GM23338 (cell line): ENCODE data around the gene MCM7. TPM values are rescaled to one million over a fixed set of nuclear protein-coding genes. Genes with fewer than 3 reads are reported as not detected.

Experiments
- ZNF114 ChIP-seq: fragments of 250-450 bp; sonication (Bioruptor Pico); IDR thresholded peaks from 2 replicates; pipeline ENCODE4 v1.5.0; 2020; ENCODE audit warnings: mild to moderate bottlenecking, moderate library complexity
- ZNF331 ChIP-seq: fragments of 250-450 bp; sonication (Bioruptor Pico); IDR thresholded peaks from 2 replicates; pipeline ENCODE4 v1.5.0; 2020; ENCODE audit warnings: low read depth, mild to moderate bottlenecking, moderate library complexity
- polyA plus RNA-seq: library from polyadenylated mRNA; unstranded; fragments of >200 nt; fragmentation: Nextera tagmentation; extraction: Ambion mirVana; gene quantifications from 2 replicates; pipeline ENCODE4 v1.2.1, GENCODE V29; 2016
- total RNA-seq: library from RNA; depleted of rRNA; stranded (reverse); fragments of >200 nt; shearing (Covaris generic); gene quantifications from 2 replicates; pipeline ENCODE4 v1.2.3, GENCODE V29; 2014
- TF ChIP-seq, protein P1 (sequence below): fragments of 250-450 bp; sonication (Bioruptor Pico); IDR thresholded peaks from 2 replicates; pipeline ENCODE4 v1.5.0; 2020; ENCODE audit warnings: mild to moderate bottlenecking, moderate library complexity
- TF ChIP-seq, protein P2 (sequence below), 2 experiments: fragments of 200-600 bp in 1 of 2; sonication (generic) in 1 of 2; conservative IDR thresholded peaks; 2 replicates each; pipeline versions ENCODE4 v1.5.1 to v1.6.1; 2016 to 2017; ENCODE audit warnings: antibody characterized with exemption in 2 of 2, low read depth in 2 of 2, mild to moderate bottlenecking in 2 of 2, moderate library complexity in 1 of 2
- TF ChIP-seq, protein P3 (sequence below): IDR thresholded peaks from one replicate; pipeline ENCODE4 v1.6.1; 2018; ENCODE audit warnings: antibody characterized with exemption; ENCODE audit not compliant: unreplicated experiment

MCM7 gene
- total and polyA plus RNA-seq, 2 experiments from 2014 or later = 140 to 285 TPM

DNA sequence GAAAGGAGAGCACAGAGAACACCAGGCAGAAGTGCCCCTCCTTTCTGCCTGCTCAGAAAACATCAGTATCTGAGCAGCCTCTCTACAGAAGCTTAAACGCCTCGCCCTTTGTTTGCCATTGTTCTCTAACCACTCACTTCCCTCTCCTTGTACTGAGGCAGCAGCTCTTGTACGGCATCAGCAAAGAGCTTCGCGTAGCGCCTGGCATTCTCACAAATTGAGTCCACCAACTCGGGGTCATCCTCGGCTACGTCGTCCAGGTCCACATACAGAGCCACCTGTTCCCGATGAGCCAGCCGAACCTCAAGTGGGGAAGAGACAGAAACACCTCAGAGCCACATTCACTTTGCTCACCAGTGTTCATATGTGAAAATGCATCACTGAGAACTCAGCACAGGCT, 1.7 kb downstream of the MCM7 start (continued):
- TF ChIP-seq, protein P1, sequence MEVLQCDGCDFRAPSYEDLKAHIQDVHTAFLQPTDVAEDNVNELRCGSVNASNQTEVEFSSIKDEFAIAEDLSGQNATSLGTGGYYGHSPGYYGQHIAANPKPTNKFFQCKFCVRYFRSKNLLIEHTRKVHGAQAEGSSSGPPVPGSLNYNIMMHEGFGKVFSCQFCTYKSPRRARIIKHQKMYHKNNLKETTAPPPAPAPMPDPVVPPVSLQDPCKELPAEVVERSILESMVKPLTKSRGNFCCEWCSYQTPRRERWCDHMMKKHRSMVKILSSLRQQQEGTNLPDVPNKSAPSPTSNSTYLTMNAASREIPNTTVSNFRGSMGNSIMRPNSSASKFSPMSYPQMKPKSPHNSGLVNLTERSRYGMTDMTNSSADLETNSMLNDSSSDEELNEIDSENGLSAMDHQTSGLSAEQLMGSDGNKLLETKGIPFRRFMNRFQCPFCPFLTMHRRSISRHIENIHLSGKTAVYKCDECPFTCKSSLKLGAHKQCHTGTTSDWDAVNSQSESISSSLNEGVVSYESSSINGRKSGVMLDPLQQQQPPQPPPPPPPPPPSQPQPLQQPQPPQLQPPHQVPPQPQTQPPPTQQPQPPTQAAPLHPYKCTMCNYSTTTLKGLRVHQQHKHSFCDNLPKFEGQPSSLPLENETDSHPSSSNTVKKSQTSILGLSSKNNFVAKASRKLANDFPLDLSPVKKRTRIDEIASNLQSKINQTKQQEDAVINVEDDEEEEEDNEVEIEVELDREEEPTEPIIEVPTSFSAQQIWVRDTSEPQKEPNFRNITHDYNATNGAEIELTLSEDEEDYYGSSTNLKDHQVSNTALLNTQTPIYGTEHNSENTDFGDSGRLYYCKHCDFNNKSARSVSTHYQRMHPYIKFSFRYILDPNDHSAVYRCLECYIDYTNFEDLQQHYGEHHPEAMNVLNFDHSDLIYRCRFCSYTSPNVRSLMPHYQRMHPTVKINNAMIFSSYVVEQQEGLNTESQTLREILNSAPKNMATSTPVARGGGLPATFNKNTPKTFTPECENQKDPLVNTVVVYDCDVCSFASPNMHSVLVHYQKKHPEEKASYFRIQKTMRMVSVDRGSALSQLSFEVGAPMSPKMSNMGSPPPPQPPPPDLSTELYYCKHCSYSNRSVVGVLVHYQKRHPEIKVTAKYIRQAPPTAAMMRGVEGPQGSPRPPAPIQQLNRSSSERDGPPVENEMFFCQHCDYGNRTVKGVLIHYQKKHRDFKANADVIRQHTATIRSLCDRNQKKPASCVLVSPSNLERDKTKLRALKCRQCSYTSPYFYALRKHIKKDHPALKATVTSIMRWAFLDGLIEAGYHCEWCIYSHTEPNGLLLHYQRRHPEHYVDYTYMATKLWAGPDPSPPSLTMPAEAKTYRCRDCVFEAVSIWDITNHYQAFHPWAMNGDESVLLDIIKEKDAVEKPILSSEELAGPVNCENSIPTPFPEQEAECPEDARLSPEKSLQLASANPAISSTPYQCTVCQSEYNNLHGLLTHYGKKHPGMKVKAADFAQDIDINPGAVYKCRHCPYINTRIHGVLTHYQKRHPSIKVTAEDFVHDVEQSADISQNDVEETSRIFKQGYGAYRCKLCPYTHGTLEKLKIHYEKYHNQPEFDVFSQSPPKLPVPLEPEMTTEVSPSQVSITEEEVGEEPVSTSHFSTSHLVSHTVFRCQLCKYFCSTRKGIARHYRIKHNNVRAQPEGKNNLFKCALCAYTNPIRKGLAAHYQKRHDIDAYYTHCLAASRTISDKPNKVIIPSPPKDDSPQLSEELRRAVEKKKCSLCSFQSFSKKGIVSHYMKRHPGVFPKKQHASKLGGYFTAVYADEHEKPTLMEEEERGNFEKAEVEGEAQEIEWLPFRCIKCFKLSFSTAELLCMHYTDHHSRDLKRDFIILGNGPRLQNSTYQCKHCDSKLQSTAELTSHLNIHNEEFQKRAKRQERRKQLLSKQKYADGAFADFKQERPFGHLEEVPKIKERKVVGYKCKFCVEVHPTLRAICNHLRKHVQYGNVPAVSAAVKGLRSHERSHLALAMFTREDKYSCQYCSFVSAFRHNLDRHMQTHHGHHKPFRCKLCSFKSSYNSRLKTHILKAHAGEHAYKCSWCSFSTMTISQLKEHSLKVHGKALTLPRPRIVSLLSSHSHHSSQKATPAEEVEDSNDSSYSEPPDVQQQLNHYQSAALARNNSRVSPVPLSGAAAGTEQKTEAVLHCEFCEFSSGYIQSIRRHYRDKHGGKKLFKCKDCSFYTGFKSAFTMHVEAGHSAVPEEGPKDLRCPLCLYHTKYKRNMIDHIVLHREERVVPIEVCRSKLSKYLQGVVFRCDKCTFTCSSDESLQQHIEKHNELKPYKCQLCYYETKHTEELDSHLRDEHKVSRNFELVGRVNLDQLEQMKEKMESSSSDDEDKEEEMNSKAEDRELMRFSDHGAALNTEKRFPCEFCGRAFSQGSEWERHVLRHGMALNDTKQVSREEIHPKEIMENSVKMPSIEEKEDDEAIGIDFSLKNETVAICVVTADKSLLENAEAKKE (CRISPR knock-in tag) = no peak
- TF ChIP-seq, protein P2, sequence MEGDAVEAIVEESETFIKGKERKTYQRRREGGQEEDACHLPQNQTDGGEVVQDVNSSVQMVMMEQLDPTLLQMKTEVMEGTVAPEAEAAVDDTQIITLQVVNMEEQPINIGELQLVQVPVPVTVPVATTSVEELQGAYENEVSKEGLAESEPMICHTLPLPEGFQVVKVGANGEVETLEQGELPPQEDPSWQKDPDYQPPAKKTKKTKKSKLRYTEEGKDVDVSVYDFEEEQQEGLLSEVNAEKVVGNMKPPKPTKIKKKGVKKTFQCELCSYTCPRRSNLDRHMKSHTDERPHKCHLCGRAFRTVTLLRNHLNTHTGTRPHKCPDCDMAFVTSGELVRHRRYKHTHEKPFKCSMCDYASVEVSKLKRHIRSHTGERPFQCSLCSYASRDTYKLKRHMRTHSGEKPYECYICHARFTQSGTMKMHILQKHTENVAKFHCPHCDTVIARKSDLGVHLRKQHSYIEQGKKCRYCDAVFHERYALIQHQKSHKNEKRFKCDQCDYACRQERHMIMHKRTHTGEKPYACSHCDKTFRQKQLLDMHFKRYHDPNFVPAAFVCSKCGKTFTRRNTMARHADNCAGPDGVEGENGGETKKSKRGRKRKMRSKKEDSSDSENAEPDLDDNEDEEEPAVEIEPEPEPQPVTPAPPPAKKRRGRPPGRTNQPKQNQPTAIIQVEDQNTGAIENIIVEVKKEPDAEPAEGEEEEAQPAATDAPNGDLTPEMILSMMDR (conservative IDR thresholded peaks at IDR 0.05; ENCODE audit: low read depth in 2 of 2) = no peak
- TF ChIP-seq ZNF331 (CRISPR knock-in tag) (no peak), ZNF114 (CRISPR knock-in tag) (no peak)
- TF ChIP-seq, protein P3, sequence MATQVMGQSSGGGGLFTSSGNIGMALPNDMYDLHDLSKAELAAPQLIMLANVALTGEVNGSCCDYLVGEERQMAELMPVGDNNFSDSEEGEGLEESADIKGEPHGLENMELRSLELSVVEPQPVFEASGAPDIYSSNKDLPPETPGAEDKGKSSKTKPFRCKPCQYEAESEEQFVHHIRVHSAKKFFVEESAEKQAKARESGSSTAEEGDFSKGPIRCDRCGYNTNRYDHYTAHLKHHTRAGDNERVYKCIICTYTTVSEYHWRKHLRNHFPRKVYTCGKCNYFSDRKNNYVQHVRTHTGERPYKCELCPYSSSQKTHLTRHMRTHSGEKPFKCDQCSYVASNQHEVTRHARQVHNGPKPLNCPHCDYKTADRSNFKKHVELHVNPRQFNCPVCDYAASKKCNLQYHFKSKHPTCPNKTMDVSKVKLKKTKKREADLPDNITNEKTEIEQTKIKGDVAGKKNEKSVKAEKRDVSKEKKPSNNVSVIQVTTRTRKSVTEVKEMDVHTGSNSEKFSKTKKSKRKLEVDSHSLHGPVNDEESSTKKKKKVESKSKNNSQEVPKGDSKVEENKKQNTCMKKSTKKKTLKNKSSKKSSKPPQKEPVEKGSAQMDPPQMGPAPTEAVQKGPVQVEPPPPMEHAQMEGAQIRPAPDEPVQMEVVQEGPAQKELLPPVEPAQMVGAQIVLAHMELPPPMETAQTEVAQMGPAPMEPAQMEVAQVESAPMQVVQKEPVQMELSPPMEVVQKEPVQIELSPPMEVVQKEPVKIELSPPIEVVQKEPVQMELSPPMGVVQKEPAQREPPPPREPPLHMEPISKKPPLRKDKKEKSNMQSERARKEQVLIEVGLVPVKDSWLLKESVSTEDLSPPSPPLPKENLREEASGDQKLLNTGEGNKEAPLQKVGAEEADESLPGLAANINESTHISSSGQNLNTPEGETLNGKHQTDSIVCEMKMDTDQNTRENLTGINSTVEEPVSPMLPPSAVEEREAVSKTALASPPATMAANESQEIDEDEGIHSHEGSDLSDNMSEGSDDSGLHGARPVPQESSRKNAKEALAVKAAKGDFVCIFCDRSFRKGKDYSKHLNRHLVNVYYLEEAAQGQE = no peak
